ENCODE results near the gene CEP104. TPM values are rescaled to one million over a fixed set of nuclear protein-coding genes. Genes with fewer than 3 reads are reported as not detected.
A peak's percentile ranks its signal among the peaks of the same experiment; 100 is the strongest.

CEP104 gene
- total RNA-seq, 1 donor from 2014 or later, result 47.3 TPM

- DNase-seq (ENCODE audit: low read depth), result no peak
- Histone ChIP-seq H3K36me3 (ENCODE audit: control insufficient read depth, insufficient read depth, low read length) (peaks cover 1% of the 10 kb centered on the region), H3K4me3 (ENCODE audit: low read depth, low read length) (no peak overlapping the region), H3K27me3 (ENCODE audit: control insufficient read depth, insufficient read depth, low read length) (peaks cover 8% of the 10 kb centered on the region)
- no peak for TF ChIP-seq CTCF (IDR thresholded peaks at IDR 0.05; ENCODE audit: insufficient read depth, low read length, poor library complexity, severe bottlenecking)
Measured at GRCh38 chr1:3774946-3775489, 82.0 kb downstream of the CEP104 start.

GRCh38 chr1:3774276-3774945 is 82.6 kb downstream of the CEP104 start:
- Histone ChIP-seq H3K27me3 (ENCODE audit: control insufficient read depth, insufficient read depth, low read length) (peaks cover 8% of the 10 kb centered on the region), H3K4me3 (ENCODE audit: low read depth, low read length) (no peak overlapping the region), H3K36me3 (ENCODE audit: control insufficient read depth, insufficient read depth, low read length) (peaks cover 1% of the 10 kb centered on the region)
- no peak for DNase-seq (ENCODE audit: low read depth)
- TF ChIP-seq CTCF (IDR thresholded peaks at IDR 0.05; ENCODE audit: insufficient read depth, low read length, poor library complexity, severe bottlenecking), result no peak

- no peak for TF ChIP-seq CTCF (IDR thresholded peaks at IDR 0.05; ENCODE audit: insufficient read depth, low read length, poor library complexity, severe bottlenecking)
- no peak for DNase-seq (ENCODE audit: low read depth)
- H3K36me3 ChIP-seq (ENCODE audit: control insufficient read depth, insufficient read depth, low read length), result no peaks in the 10 kb centered on the region
- no peak overlapping the region for H3K4me3 ChIP-seq (ENCODE audit: low read depth, low read length)
- H3K27me3 ChIP-seq (ENCODE audit: control insufficient read depth, insufficient read depth, low read length), result peaks cover 8% of the 10 kb centered on the region
Measured at GRCh38 chr1:3773572-3774275, 83.3 kb downstream of the CEP104 start.

GRCh38 chr1:3772715-3773571 is 84.1 kb downstream of the CEP104 start, which contains the start of gene SMIM1:
Gene SMIM1, plus strand, starts transcription at chr1:3772749. Its CDS starts 2,625 bp downstream, at chr1:3775374.
- peak within 1 kb of the TSS; percentile 52 for H3K4me3 ChIP-seq (ENCODE audit: low read depth, low read length)
- DNase-seq (ENCODE audit: low read depth), result no peak

More at GRCh38 chr1:3772715-3773571, 84.1 kb downstream of the CEP104 start, which contains the start of gene SMIM1:
- Histone ChIP-seq H3K36me3 (ENCODE audit: control insufficient read depth, insufficient read depth, low read length) (no peaks in the 10 kb centered on the region), H3K27me3 (ENCODE audit: control insufficient read depth, insufficient read depth, low read length) (peaks cover 8% of the 10 kb centered on the region)
- TF ChIP-seq CTCF (IDR thresholded peaks at IDR 0.05; ENCODE audit: insufficient read depth, low read length, poor library complexity, severe bottlenecking), result no peak
